Esophagus squamous epithelium (tissue), 5 donors: ENCODE results near the gene PKP4. TPM values are rescaled to one million over a fixed set of nuclear protein-coding genes. Genes with fewer than 3 reads are reported as not detected.

ENCODE experiments used
- DNase-seq: peaks from one replicate; lab custom pipeline; 2025; lab: John Stamatoyannopoulos, UW
- H3K27ac ChIP-seq, 4 donors: fragments of 200-600 bp; sonication (generic); one replicate each; pipeline ENCODE4 v1.5.1; 2016 to 2019; ENCODE audit warnings: mild to moderate bottlenecking in 1 of 4
- H3K27me3 ChIP-seq, 4 donors: fragments of 200-600 bp; sonication (generic); 1 replicate in 3 of 4; 2 replicates in 1 of 4; pipeline versions ENCODE4 v1.5.1 to v1.6.0; 2017 to 2021; ENCODE audit warnings: antibody characterized with exemption in 1 of 4
- H3K36me3 ChIP-seq, 3 donors: fragments of 200-600 bp; sonication (generic); one replicate each; pipeline ENCODE4 v1.5.1; 2016 to 2019
- H3K4me1 ChIP-seq, 3 donors: fragments of 200-600 bp; sonication (generic); one replicate each; pipeline ENCODE4 v1.5.1; 2017 to 2019
- H3K4me3 ChIP-seq, 4 donors: fragments of 200-600 bp; sonication (generic); 1 replicate in 3 of 4; 2 replicates in 1 of 4; pipeline ENCODE4 v1.5.1; 2016 to 2019; ENCODE audit warnings: mild to moderate bottlenecking in 2 of 4, moderate library complexity in 1 of 4
- H3K9me3 ChIP-seq, 3 donors: fragments of 200-600 bp; sonication (generic); one replicate each; pipeline ENCODE4 v1.5.1; 2016 to 2019
- CTCF ChIP-seq, 6 experiments: fragments of 450-650 bp in 4 of 6; fragments of 200-600 bp in 2 of 6; sonication (generic) in 2 of 6; IDR thresholded peaks; one replicate each; pipeline ENCODE4 v1.5.1; 2016 to 2019; ENCODE audit warnings: antibody characterized with exemption in 6 of 6, mild to moderate bottlenecking in 4 of 6, moderate library complexity in 4 of 6
- POLR2A ChIP-seq, 4 donors: fragments of 450-650 bp; IDR thresholded peaks; one replicate each; pipeline ENCODE4 v1.6.1; 2017; ENCODE audit warnings: antibody characterized with exemption in 4 of 4, mild to moderate bottlenecking in 4 of 4, moderate library complexity in 3 of 4
- WGBS, 2 donors: methylation state at CpG; one replicate each; pipeline ENCODE4 v1.1.5; 2018; 5-methylcytosine and 5-hydroxymethylcytosine counted together
- intact Hi-C: fragments of 100-400 bp; cut with DNase I; formaldehyde crosslinking; loops from one replicate; pipeline ENCODE4 v1.15.0; 2022
- total RNA-seq, 4 donors: library from RNA; depleted of rRNA; stranded (reverse); fragments of >200 nt; gene quantifications; one replicate each; pipeline ENCODE4 v1.1.0, GENCODE V29; 2016
- donor health status: DM: yes; HTN: yes; CAD: no.

The PKP4 gene
- total RNA-seq, 4 donors from 2014 or later: 36.3 to 77.1 (median 46.6) TPM

- Histone ChIP-seq H3K36me3 (peaks cover 0 to 33% (median 0%) of the 10 kb centered on the region in 3 donors), H3K4me1 (peaks cover 0 to 22% (median 0%) of the 10 kb centered on the region in 3 donors), H3K9me3 (no peaks in the 10 kb centered on the region), H3K27ac (peak overlapping the region; percentile 12 to 77 (median 46)), H3K27me3 (no peaks in the 10 kb centered on the region), H3K4me3 (no peak overlapping the region)
- intact Hi-C loops: no loop called here
- TF ChIP-seq CTCF (IDR thresholded peaks at IDR 0.05) (no peak), POLR2A (IDR thresholded peaks at IDR 0.05) (no peak)
- WGBS, 2 donors: 85 to 87% methylated on average over 5 to 6 of the region's 6 CpGs
- no peak for DNase-seq
Observed at GRCh38 chr2:158651358-158652057, 194.8 kb downstream of the PKP4 start.

DNA sequence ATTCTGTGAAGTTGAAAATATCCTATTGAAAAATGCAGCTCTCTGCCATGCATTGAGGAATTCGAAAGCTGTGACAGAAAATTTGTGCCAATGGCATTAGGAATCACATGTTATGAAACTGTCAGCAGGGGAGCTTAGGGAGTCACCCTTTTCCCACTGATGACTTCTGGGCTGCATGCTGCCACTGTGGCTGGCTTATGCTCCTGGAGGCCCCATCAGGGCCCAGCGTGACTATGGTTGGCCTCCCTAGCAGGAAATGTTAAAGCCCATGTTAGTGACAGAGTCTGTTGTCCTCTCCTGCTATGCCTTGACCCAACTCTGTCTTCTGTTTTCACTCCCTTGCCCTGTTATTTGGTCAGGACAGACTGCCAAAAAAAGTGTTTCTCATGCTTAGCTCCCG, 198.9 kb downstream of the PKP4 start:
- DNase-seq: no peak

GRCh38 chr2:158656492-158657229, 199.9 kb downstream of the PKP4 start:
- Histone ChIP-seq H3K36me3 (peaks cover 0 to 52% (median 0%) of the 10 kb centered on the region in 3 donors), H3K9me3 (no peaks in the 10 kb centered on the region), H3K4me1 (peaks cover 0 to 7% (median 0%) of the 10 kb centered on the region in 3 donors), H3K4me3 (no peak overlapping the region), H3K27ac (no peak overlapping the region), H3K27me3 (no peaks in the 10 kb centered on the region)
- no peak for TF ChIP-seq CTCF (IDR thresholded peaks at IDR 0.05)
- WGBS, 2 donors: 77 to 85% methylated on average over 5 to 10 of the region's 10 CpGs
- no peak for DNase-seq
- intact Hi-C loops: no loop called here

More for the DNA sequence above, 198.9 kb downstream of the PKP4 start:
- H3K27me3 ChIP-seq: no peaks in the 10 kb centered on the region
- peaks cover 0 to 50% (median 0%) of the 10 kb centered on the region in 3 donors for H3K36me3 ChIP-seq
- WGBS, 2 donors: 43 to 81% methylated on average over 2 to 3 of the region's 3 CpGs
- no peak overlapping the region for H3K27ac ChIP-seq
- peaks cover 0 to 12% (median 0%) of the 10 kb centered on the region in 3 donors for H3K4me1 ChIP-seq
- H3K9me3 ChIP-seq: no peaks in the 10 kb centered on the region
- H3K4me3 ChIP-seq: no peak overlapping the region
- intact Hi-C loops: no loop called here
- TF ChIP-seq CTCF (IDR thresholded peaks at IDR 0.05) (no peak), POLR2A (IDR thresholded peaks at IDR 0.05) (no peak)

DNA sequence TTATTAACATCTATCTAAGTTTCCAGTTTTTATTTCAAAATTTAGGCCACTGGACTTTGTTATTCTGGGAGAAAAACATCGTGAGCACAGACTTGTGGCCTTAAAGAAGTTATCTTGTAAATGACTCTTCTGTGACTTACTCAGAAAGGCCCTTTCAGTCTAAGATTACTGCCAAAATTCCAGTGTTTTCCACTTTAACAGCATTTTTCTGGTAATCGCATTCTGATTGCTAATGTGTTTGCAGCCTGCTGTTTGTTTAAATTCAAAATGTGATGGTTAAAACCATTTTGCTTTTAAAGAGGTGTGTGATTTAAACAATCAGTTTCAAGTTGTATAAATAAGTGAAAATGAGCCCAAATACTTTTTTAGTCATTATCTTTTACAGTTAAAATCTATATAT, 201.6 kb downstream of the PKP4 start:
- no peak for DNase-seq
- WGBS, 2 donors: 90 to 91% methylated on average over 2 of the region's 2 CpGs
- no peak overlapping the region for H3K4me3 ChIP-seq
- no peak for TF ChIP-seq CTCF (IDR thresholded peaks at IDR 0.05)
- no peak for TF ChIP-seq POLR2A (IDR thresholded peaks at IDR 0.05)
- H3K27ac ChIP-seq: no peak overlapping the region
- intact Hi-C loops: no loop called here
- no peaks in the 10 kb centered on the region for H3K4me1 ChIP-seq
- no peaks in the 10 kb centered on the region for H3K9me3 ChIP-seq
- H3K36me3 ChIP-seq: peaks cover 0 to 54% (median 0%) of the 10 kb centered on the region in 3 donors
- H3K27me3 ChIP-seq: no peaks in the 10 kb centered on the region

GRCh38 chr2:158659483-158659882, 202.7 kb downstream of the PKP4 start:
- Histone ChIP-seq H3K36me3 (peaks cover 0 to 65% (median 7%) of the 10 kb centered on the region in 3 donors), H3K27me3 (no peaks in the 10 kb centered on the region), H3K4me1 (peaks cover 0 to 1% (median 0%) of the 10 kb centered on the region in 3 donors), H3K9me3 (no peaks in the 10 kb centered on the region), H3K4me3 (no peak overlapping the region), H3K27ac (no peak overlapping the region)
- TF ChIP-seq POLR2A (IDR thresholded peaks at IDR 0.05) (no peak), CTCF (IDR thresholded peaks at IDR 0.05) (no peak)
- no peak for DNase-seq
- WGBS, 2 donors: 85 to 100% methylated on average over 1 of the region's 1 CpG
- intact Hi-C loops: no loop called here
